WTC11 (cell line): ENCODE results near the gene LOXL3. TPM values are rescaled to one million over a fixed set of nuclear protein-coding genes. Genes with fewer than 3 reads are reported as not detected.

Source experiments
- ATAC-seq: fragments of 200-7000 bp; cut with Tn5 transposase; 2 replicates; pipeline ENCODE4 v1.10.0; 2021; ENCODE audit warnings: mild to moderate bottlenecking, moderate library complexity
- CTCF ChIA-PET: fragments of 300-600 bp; sonication (Branson Sonifier 250); formaldehyde crosslinking; loops from one replicate; lab custom pipeline; 2021; ENCODE audit warnings: antibody characterized with exemption; lab: Charles Lee
- POLR2A ChIA-PET: fragments of 350-600 bp; sonication (Branson Sonifier 250); formaldehyde crosslinking; loops from one replicate; lab custom pipeline; 2021; ENCODE audit warnings: antibody characterized with exemption; lab: Charles Lee
- DNase-seq: peaks from one replicate; pipeline ENCODE4 v3.0.0; 2021; ENCODE audit warnings: low spot score
- H3K27ac Mint-ChIP-seq: 2 replicates; pipeline ENCODE4 v1.8.0; 2021; ENCODE audit warnings: mixed read lengths
- H3K27me3 Mint-ChIP-seq: 2 replicates; pipeline ENCODE4 v1.8.0; 2021; ENCODE audit warnings: low read depth, mild to moderate bottlenecking, moderate library complexity, mixed read lengths
- H3K36me3 Mint-ChIP-seq: 2 replicates; pipeline ENCODE4 v1.8.0; 2021; ENCODE audit warnings: mixed read lengths
- H3K4me1 Mint-ChIP-seq: 2 replicates; pipeline ENCODE4 v1.8.0; 2022; ENCODE audit warnings: mixed read lengths
- H3K4me3 Mint-ChIP-seq: 2 replicates; pipeline ENCODE4 v1.8.0; 2021; ENCODE audit warnings: mild to moderate bottlenecking, moderate library complexity, mixed read lengths
- H3K9me3 Mint-ChIP-seq: 2 replicates; pipeline ENCODE4 v1.8.0; 2021; ENCODE audit warnings: mixed read lengths
- ATF1 ChIP-seq: sonication (generic); formaldehyde crosslinking; IDR thresholded peaks from 2 replicates; pipeline ENCODE4 v1.8.1; 2023; ENCODE audit warnings: mild to moderate bottlenecking, moderate library complexity, missing genetic modification reagents
- CBFB ChIP-seq: sonication (generic); formaldehyde crosslinking; IDR thresholded peaks from 2 replicates; pipeline ENCODE4 v1.8.1; 2022; ENCODE audit warnings: mild to moderate bottlenecking, low read depth, missing genetic modification reagents
- CREM ChIP-seq: sonication (generic); formaldehyde crosslinking; IDR thresholded peaks from 2 replicates; pipeline ENCODE4 v1.8.1; 2022; ENCODE audit warnings: mild to moderate bottlenecking, missing genetic modification reagents, moderate library complexity
- ELF4 ChIP-seq: sonication (generic); formaldehyde crosslinking; IDR thresholded peaks from 2 replicates; pipeline ENCODE4 v1.8.1; 2022; ENCODE audit warnings: low read depth, mild to moderate bottlenecking, moderate library complexity, missing genetic modification reagents
- FOXJ3 ChIP-seq: sonication (generic); formaldehyde crosslinking; IDR thresholded peaks from 2 replicates; pipeline ENCODE4 v1.9.0; 2021; ENCODE audit warnings: missing genetic modification reagents, mild to moderate bottlenecking, borderline replicate concordance
- FOXK1 ChIP-seq: sonication (generic); formaldehyde crosslinking; IDR thresholded peaks from 2 replicates; pipeline ENCODE4 v1.8.0; 2022; ENCODE audit warnings: mild to moderate bottlenecking, moderate library complexity, missing genetic modification reagents
- GABPB1 ChIP-seq: sonication (generic); formaldehyde crosslinking; IDR thresholded peaks from 2 replicates; pipeline ENCODE4 v1.8.1; 2023; ENCODE audit warnings: mild to moderate bottlenecking, missing genetic modification reagents
- JAZF1 ChIP-seq: fragments of 250-450 bp; sonication (Bioruptor Pico); IDR thresholded peaks from 2 replicates; pipeline ENCODE4 v1.9.0; 2021; ENCODE audit warnings: moderate library complexity, mild to moderate bottlenecking, inconsistent platforms
- NFE2L1 ChIP-seq: sonication (generic); formaldehyde crosslinking; IDR thresholded peaks from 2 replicates; pipeline ENCODE4 v1.8.1; 2023; ENCODE audit warnings: missing genetic modification reagents
- NR2C2 ChIP-seq: sonication (generic); formaldehyde crosslinking; IDR thresholded peaks from 2 replicates; pipeline ENCODE4 v1.8.0; 2022; ENCODE audit warnings: mild to moderate bottlenecking, missing genetic modification reagents
- SP1 ChIP-seq: sonication (generic); formaldehyde crosslinking; conservative IDR thresholded peaks from 2 replicates; pipeline ENCODE4 v1.8.1; 2022; ENCODE audit warnings: missing genetic modification reagents
- total RNA-seq: library from RNA; stranded (reverse); gene quantifications from 3 replicates; pipeline ENCODE4 v1.2.3, GENCODE V29; 2021
- TF ChIP-seq, protein P1 (sequence below): sonication (generic); formaldehyde crosslinking; IDR thresholded peaks from 2 replicates; pipeline ENCODE4 v1.8.0; 2023; ENCODE audit warnings: missing genetic modification reagents, mild to moderate bottlenecking, borderline replicate concordance
- TF ChIP-seq, protein P2 (sequence below): sonication (generic); formaldehyde crosslinking; IDR thresholded peaks from 2 replicates; pipeline ENCODE4 v1.8.1; 2022; ENCODE audit warnings: low read depth, mild to moderate bottlenecking, moderate library complexity, missing genetic modification reagents, borderline replicate concordance
- TF ChIP-seq, protein P3 (sequence below): sonication (generic); formaldehyde crosslinking; IDR thresholded peaks from 2 replicates; pipeline ENCODE4 v1.8.0; 2023; ENCODE audit warnings: mild to moderate bottlenecking, missing genetic modification reagents
- TF ChIP-seq, protein P4 (sequence below): fragments of 250-450 bp; sonication (Bioruptor Pico); IDR thresholded peaks from 2 replicates; pipeline ENCODE4 v1.9.0; 2021; ENCODE audit warnings: mild to moderate bottlenecking, borderline replicate concordance

Gene LOXL3
- total RNA-seq, 1 experiment from 2014 or later: 21.1 TPM

DNA sequence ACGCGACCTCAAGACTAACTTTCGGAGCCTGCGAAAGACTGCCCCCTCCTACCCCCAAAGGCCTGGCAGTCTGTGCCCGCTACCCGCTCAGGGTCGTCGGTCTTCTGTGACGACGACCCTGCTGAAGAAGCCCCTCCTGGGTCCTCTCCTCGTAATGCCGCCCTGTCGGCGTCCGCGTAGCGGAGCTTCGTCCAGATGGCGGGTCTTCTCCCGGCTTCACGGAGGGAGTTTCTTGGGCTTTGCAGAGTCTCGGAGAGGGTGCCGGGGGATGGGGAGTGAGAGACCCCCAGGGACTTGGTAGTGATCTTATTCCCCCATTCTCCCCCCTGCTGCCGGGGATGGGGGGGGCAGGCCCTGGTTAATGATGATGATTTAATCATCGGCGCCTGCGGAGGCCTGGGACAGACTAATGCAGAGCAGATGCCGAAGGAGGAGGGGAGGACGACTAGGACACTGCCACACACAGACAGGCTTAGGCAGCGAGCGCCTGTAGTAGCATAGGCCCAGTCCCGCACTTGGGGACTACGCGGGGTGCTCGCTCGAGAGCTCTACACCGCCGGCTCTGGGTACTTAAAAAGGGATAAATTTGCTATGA lies 45.7 kb downstream of the LOXL3 start (continued):
- TF ChIP-seq, protein P1, sequence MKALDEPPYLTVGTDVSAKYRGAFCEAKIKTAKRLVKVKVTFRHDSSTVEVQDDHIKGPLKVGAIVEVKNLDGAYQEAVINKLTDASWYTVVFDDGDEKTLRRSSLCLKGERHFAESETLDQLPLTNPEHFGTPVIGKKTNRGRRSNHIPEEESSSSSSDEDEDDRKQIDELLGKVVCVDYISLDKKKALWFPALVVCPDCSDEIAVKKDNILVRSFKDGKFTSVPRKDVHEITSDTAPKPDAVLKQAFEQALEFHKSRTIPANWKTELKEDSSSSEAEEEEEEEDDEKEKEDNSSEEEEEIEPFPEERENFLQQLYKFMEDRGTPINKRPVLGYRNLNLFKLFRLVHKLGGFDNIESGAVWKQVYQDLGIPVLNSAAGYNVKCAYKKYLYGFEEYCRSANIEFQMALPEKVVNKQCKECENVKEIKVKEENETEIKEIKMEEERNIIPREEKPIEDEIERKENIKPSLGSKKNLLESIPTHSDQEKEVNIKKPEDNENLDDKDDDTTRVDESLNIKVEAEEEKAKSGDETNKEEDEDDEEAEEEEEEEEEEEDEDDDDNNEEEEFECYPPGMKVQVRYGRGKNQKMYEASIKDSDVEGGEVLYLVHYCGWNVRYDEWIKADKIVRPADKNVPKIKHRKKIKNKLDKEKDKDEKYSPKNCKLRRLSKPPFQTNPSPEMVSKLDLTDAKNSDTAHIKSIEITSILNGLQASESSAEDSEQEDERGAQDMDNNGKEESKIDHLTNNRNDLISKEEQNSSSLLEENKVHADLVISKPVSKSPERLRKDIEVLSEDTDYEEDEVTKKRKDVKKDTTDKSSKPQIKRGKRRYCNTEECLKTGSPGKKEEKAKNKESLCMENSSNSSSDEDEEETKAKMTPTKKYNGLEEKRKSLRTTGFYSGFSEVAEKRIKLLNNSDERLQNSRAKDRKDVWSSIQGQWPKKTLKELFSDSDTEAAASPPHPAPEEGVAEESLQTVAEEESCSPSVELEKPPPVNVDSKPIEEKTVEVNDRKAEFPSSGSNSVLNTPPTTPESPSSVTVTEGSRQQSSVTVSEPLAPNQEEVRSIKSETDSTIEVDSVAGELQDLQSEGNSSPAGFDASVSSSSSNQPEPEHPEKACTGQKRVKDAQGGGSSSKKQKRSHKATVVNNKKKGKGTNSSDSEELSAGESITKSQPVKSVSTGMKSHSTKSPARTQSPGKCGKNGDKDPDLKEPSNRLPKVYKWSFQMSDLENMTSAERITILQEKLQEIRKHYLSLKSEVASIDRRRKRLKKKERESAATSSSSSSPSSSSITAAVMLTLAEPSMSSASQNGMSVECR (CRISPR knock-in tag): no peak
- TF ChIP-seq, protein P2, sequence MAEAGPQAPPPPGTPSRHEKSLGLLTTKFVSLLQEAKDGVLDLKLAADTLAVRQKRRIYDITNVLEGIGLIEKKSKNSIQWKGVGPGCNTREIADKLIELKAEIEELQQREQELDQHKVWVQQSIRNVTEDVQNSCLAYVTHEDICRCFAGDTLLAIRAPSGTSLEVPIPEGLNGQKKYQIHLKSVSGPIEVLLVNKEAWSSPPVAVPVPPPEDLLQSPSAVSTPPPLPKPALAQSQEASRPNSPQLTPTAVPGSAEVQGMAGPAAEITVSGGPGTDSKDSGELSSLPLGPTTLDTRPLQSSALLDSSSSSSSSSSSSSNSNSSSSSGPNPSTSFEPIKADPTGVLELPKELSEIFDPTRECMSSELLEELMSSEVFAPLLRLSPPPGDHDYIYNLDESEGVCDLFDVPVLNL (CRISPR knock-in tag): no peak

DNA sequence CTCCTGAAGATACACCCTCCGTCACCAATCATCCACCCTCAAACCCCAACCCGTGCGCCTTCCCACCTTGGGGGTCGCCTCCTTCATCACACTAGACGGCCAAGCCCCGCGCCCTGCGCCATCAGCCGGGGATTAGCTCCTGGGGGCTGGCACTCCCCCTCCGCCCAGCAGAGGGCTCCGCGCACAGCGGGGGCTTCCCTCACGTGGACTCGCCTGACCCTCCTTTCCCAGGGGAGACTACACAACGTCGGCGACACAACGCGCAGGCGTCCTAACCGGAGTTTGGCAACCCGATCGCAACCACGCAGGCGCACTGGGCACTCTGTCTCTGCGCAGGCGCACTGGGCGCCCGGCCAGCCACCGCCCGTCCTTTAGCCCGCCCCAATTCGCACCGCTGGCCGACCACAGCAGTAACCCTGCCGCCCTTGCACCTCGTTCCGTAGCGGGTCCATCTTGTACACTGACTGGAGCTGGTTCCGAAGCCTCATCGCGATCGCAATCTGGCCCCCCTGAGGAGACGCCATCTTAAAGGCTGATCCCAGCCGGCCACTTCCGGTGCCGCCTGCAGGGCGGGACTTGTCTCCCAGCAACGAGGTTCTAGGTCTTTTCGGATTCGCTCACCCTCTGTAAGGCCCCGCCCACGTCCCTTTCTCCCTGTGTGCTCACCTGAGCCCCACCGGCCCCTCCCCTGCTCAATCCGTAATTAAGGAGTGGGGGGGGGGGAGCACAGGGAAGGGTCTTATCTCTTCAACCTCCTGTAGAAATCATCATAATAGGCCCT lies 46.4 kb downstream of the LOXL3 start, which contains the start of gene PCGF1:
Gene PCGF1, minus strand, starts transcription at position 551 of the 781 bp plus-strand sequence. Its CDS starts 27 bp downstream, at position 524.
- H3K36me3 Mint-ChIP-seq: peaks cover 22% of the 10 kb centered on the region
- H3K27me3 Mint-ChIP-seq: peaks cover 92% of the 10 kb centered on the region
- CTCF ChIA-PET: interaction anchor here (1.1 to 3.0 kb wide), 6 partner anchors 8 to 80 kb away, joined by 3 to 13 read pairs (median 6); partner anchors contain the start of genes CCDC142, HTRA2 and TTC31
- POLR2A ChIA-PET: interaction anchor here (0.6 to 1.1 kb wide), 4 partner anchors 9 to 49 kb away, joined by 3 to 8 read pairs (median 3); partner anchors contain the start of genes LOXL3 and WBP1
- DNase-seq (peak; percentile 99), ATAC-seq (peak; percentile 86)
- peak within 1 kb of the TSS; percentile 100 for H3K27ac Mint-ChIP-seq
- H3K4me1 Mint-ChIP-seq: peaks cover 29% of the 10 kb centered on the region
- peak within 1 kb of the TSS; percentile 99 for H3K4me3 Mint-ChIP-seq
- no peaks in the 10 kb centered on the region for H3K9me3 Mint-ChIP-seq
- TF ChIP-seq, protein P3, sequence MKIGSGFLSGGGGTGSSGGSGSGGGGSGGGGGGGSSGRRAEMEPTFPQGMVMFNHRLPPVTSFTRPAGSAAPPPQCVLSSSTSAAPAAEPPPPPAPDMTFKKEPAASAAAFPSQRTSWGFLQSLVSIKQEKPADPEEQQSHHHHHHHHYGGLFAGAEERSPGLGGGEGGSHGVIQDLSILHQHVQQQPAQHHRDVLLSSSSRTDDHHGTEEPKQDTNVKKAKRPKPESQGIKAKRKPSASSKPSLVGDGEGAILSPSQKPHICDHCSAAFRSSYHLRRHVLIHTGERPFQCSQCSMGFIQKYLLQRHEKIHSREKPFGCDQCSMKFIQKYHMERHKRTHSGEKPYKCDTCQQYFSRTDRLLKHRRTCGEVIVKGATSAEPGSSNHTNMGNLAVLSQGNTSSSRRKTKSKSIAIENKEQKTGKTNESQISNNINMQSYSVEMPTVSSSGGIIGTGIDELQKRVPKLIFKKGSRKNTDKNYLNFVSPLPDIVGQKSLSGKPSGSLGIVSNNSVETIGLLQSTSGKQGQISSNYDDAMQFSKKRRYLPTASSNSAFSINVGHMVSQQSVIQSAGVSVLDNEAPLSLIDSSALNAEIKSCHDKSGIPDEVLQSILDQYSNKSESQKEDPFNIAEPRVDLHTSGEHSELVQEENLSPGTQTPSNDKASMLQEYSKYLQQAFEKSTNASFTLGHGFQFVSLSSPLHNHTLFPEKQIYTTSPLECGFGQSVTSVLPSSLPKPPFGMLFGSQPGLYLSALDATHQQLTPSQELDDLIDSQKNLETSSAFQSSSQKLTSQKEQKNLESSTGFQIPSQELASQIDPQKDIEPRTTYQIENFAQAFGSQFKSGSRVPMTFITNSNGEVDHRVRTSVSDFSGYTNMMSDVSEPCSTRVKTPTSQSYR (CRISPR knock-in tag): 0 out of 2 replicates have a peak, but pooled peaks have one; percentile 30
- TF ChIP-seq SP1 (CRISPR knock-in tag): peak; percentile 66
- TF ChIP-seq GABPB1 (CRISPR knock-in tag): peak; percentile 82
- no peak for TF ChIP-seq JAZF1
- TF ChIP-seq ATF1 (CRISPR knock-in tag): no peak
- TF ChIP-seq FOXK1: peak; percentile 87; the same call in 1 of the 2 replicates
- TF ChIP-seq CBFB (CRISPR knock-in tag): 0 out of 2 replicates have a peak, but pooled peaks have one; percentile 68
- TF ChIP-seq ELF4: no peak
- peak; percentile 26; the same call in 1 of the 2 replicates for TF ChIP-seq CREM (CRISPR knock-in tag)
- TF ChIP-seq, protein P4, sequence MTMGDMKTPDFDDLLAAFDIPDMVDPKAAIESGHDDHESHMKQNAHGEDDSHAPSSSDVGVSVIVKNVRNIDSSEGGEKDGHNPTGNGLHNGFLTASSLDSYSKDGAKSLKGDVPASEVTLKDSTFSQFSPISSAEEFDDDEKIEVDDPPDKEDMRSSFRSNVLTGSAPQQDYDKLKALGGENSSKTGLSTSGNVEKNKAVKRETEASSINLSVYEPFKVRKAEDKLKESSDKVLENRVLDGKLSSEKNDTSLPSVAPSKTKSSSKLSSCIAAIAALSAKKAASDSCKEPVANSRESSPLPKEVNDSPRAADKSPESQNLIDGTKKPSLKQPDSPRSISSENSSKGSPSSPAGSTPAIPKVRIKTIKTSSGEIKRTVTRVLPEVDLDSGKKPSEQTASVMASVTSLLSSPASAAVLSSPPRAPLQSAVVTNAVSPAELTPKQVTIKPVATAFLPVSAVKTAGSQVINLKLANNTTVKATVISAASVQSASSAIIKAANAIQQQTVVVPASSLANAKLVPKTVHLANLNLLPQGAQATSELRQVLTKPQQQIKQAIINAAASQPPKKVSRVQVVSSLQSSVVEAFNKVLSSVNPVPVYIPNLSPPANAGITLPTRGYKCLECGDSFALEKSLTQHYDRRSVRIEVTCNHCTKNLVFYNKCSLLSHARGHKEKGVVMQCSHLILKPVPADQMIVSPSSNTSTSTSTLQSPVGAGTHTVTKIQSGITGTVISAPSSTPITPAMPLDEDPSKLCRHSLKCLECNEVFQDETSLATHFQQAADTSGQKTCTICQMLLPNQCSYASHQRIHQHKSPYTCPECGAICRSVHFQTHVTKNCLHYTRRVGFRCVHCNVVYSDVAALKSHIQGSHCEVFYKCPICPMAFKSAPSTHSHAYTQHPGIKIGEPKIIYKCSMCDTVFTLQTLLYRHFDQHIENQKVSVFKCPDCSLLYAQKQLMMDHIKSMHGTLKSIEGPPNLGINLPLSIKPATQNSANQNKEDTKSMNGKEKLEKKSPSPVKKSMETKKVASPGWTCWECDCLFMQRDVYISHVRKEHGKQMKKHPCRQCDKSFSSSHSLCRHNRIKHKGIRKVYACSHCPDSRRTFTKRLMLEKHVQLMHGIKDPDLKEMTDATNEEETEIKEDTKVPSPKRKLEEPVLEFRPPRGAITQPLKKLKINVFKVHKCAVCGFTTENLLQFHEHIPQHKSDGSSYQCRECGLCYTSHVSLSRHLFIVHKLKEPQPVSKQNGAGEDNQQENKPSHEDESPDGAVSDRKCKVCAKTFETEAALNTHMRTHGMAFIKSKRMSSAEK (CRISPR knock-in tag): no peak
- TF ChIP-seq, protein P1 (CRISPR knock-in tag): peak; percentile 75; the same call in 1 of the 2 replicates
- TF ChIP-seq FOXJ3 (CRISPR knock-in tag): no peak
- no peak for TF ChIP-seq NR2C2 (CRISPR knock-in tag)
- TF ChIP-seq NFE2L1: 0 out of 2 replicates have a peak, but pooled peaks have one; percentile 42
